Vagina (tissue), 2 donors: ENCODE results near the gene COBL.

Experiments
- CTCF ChIP-seq, 3 experiments: fragments of 450-650 bp in 2 of 3; fragments of 200-600 bp in 1 of 3; sonication (generic) in 1 of 3; IDR thresholded peaks; one replicate each; pipeline ENCODE4 v1.5.1; 2017 to 2019; ENCODE audit warnings: antibody characterized with exemption in 3 of 3, mild to moderate bottlenecking in 2 of 3, moderate library complexity in 2 of 3
- POLR2A ChIP-seq, 2 donors: fragments of 450-650 bp; IDR thresholded peaks; one replicate each; pipeline ENCODE4 v1.6.1; 2017; ENCODE audit warnings: antibody characterized with exemption in 2 of 2, mild to moderate bottlenecking in 2 of 2, moderate library complexity in 2 of 2
- POLR2AphosphoS5 ChIP-seq, 2 donors: sonication (generic); formaldehyde crosslinking; IDR thresholded peaks; one replicate each; pipeline ENCODE4 v1.9.0; 2017; ENCODE audit warnings: antibody characterized with exemption in 2 of 2, mild to moderate bottlenecking in 2 of 2, low read depth in 1 of 2; ENCODE audit not compliant: insufficient read depth in 1 of 2

GRCh38 chr7:50982626-50983025 lies 334.0 kb downstream of the COBL start:
- no peak for TF ChIP-seq CTCF (IDR thresholded peaks at IDR 0.05)
- no peak for TF ChIP-seq POLR2AphosphoS5 (IDR thresholded peaks at IDR 0.05; ENCODE audit: insufficient read depth in 1 of 2, low read depth in 1 of 2)
- TF ChIP-seq POLR2A (IDR thresholded peaks at IDR 0.05): no peak
